Stomach (tissue), 9 donors: Measurements from ENCODE around the gene PTN. TPM values are rescaled to one million over a fixed set of nuclear protein-coding genes. Genes with fewer than 3 reads are reported as not detected.
"Not testable (repeated sequence)": the region's sequence is repeated elsewhere in the genome, so short reads cannot be mapped to it uniquely, and the experiment has no call there.

Experiments
- DNase-seq, 2 donors: peaks; one replicate each; pipeline versions ENCODE4 v3.0.0 to v3.0.0-alpha.2; 2013 to 2019
- H3K27ac ChIP-seq, 5 donors: fragments of 200-600 bp in 4 of 5; sonication (generic) in 4 of 5; one replicate each; pipeline ENCODE4 v1.5.1; 2013 to 2019; ENCODE audit warnings: mild to moderate bottlenecking in 1 of 5, moderate library complexity in 1 of 5
- H3K27me3 ChIP-seq, 3 donors: fragments of 200-600 bp; sonication (generic); one replicate each; pipeline ENCODE4 v1.5.1; 2017 to 2019; ENCODE audit warnings: mixed run types in 1 of 3
- H3K36me3 ChIP-seq, 4 donors: fragments of 200-600 bp; sonication (generic); 1 replicate in 3 of 4; 2 replicates in 1 of 4; pipeline ENCODE4 v1.5.1; 2016 to 2019
- H3K4me1 ChIP-seq, 4 donors: fragments of 200-600 bp; sonication (generic); one replicate each; pipeline ENCODE4 v1.5.1; 2016 to 2019
- H3K4me3 ChIP-seq, 4 donors: fragments of 200-600 bp; sonication (generic) in 3 of 4; one replicate each; pipeline ENCODE4 v1.5.1; 2016 to 2019; ENCODE audit warnings: mild to moderate bottlenecking in 1 of 4
- H3K9me3 ChIP-seq, 4 donors: fragments of 200-600 bp; sonication (generic); one replicate each; pipeline ENCODE4 v1.5.1; 2016 to 2019
- CTCF ChIP-seq, 7 experiments: fragments of 450-650 bp in 4 of 7; fragments of 200-600 bp in 3 of 7; sonication (generic) in 3 of 7; IDR thresholded peaks; one replicate each; pipeline ENCODE4 v1.5.1; 2016 to 2019; ENCODE audit warnings: antibody characterized with exemption in 7 of 7, control low read depth in 2 of 7, mild to moderate bottlenecking in 1 of 7
- EP300 ChIP-seq: sonication (generic); formaldehyde crosslinking; IDR thresholded peaks from one replicate; pipeline ENCODE4 v1.6.1; 2017; ENCODE audit warnings: antibody characterized with exemption
- POLR2A ChIP-seq, 4 donors: fragments of 450-650 bp; IDR thresholded peaks; one replicate each; pipeline ENCODE4 v1.6.1; 2016; ENCODE audit warnings: antibody characterized with exemption in 4 of 4, control low read depth in 2 of 4, mild to moderate bottlenecking in 1 of 4, moderate library complexity in 1 of 4
- POLR2AphosphoS5 ChIP-seq, 3 donors: sonication (generic); formaldehyde crosslinking; IDR thresholded peaks; one replicate each; pipeline ENCODE4 v1.6.1; 2016; ENCODE audit warnings: antibody characterized with exemption in 3 of 3
- WGBS, 5 donors: extraction: QIAGEN DNeasy Blood & Tissue Kit in 3 of 5; methylation state at CpG; one replicate each; pipeline versions ENCODE4 v1.1.5 to v1.1.7; 2013 to 2018; 5-methylcytosine and 5-hydroxymethylcytosine counted together
- intact Hi-C: fragments of 100-400 bp; cut with DNase I; formaldehyde crosslinking; loops from one replicate; pipeline ENCODE4 v1.15.1; 2023; ENCODE audit warnings: low total_unique reads
- polyA plus RNA-seq, 3 donors: library from polyadenylated mRNA; stranded (reverse); fragments of 200-250 nt; gene quantifications; one replicate each; pipeline ENCODE4 v1.2.3, GENCODE V29; 2013
- total RNA-seq, 5 donors: library from RNA; depleted of rRNA; stranded (reverse); fragments of >200 nt; gene quantifications; one replicate each; pipeline versions ENCODE4 v1.1.0 to v1.2.3, GENCODE V29; 2014 to 2016
- donor health status: healthy with polysubstance abuse.
- donor health status: Bipolar disorder and iron deficiency.
- donor health status: healthy.

Gene PTN
- total and polyA plus RNA-seq, 8 donors, result 1.4 to 47.4 (median 6.4) TPM; not detected in 1

GRCh38 chr7:137245890-137246289, 97.6 kb downstream of the PTN start:
- no peaks in the 10 kb centered on the region for H3K4me1 ChIP-seq
- TF ChIP-seq EP300 (no peak), CTCF (IDR thresholded peaks at IDR 0.05) (no peak), POLR2AphosphoS5 (IDR thresholded peaks at IDR 0.05) (no peak), POLR2A (IDR thresholded peaks at IDR 0.05) (no peak)
- intact Hi-C loops, result no loop called here
- WGBS, 5 donors, result 84 to 92% (median 87%) methylated on average over 2 of the region's 2 CpGs
- no peak overlapping the region for H3K4me3 ChIP-seq
- no peak for DNase-seq
- H3K9me3 ChIP-seq, result no peaks in the 10 kb centered on the region
- peaks cover 0 to 1% (median 0%) of the 10 kb centered on the region in 4 donors for H3K36me3 ChIP-seq
- no peaks in the 10 kb centered on the region for H3K27me3 ChIP-seq
- no peak overlapping the region for H3K27ac ChIP-seq

- H3K27me3 ChIP-seq, result no peaks in the 10 kb centered on the region
- 87 to 94% (median 88%) methylated on average over 4 of the region's 4 CpGs for WGBS, 5 donors
- no peak overlapping the region for H3K27ac ChIP-seq
- H3K4me1 ChIP-seq, result no peaks in the 10 kb centered on the region
- no peaks in the 10 kb centered on the region for H3K36me3 ChIP-seq
- no peak for TF ChIP-seq CTCF (IDR thresholded peaks at IDR 0.05)
- TF ChIP-seq EP300, result no peak
- no peak for TF ChIP-seq POLR2AphosphoS5 (IDR thresholded peaks at IDR 0.05)
- TF ChIP-seq POLR2A (IDR thresholded peaks at IDR 0.05), result no peak
- no peak for DNase-seq
- H3K9me3 ChIP-seq, result peaks cover 0 to 6% (median 0%) of the 10 kb centered on the region in 4 donors
- no peak overlapping the region for H3K4me3 ChIP-seq
- intact Hi-C loops, result no loop called here
Measured at GRCh38 chr7:137245186-137245585, 98.3 kb downstream of the PTN start.

GRCh38 chr7:137243741-137244140, 99.8 kb downstream of the PTN start:
- no peaks in the 10 kb centered on the region for H3K27me3 ChIP-seq
- no peak overlapping the region for H3K4me3 ChIP-seq
- H3K27ac ChIP-seq, result no peak overlapping the region
- TF ChIP-seq POLR2AphosphoS5 (IDR thresholded peaks at IDR 0.05), result no peak
- intact Hi-C loops, result no loop called here
- H3K9me3 ChIP-seq, result peaks cover 0 to 6% (median 0%) of the 10 kb centered on the region in 4 donors
- no peaks in the 10 kb centered on the region for H3K4me1 ChIP-seq
- 88 to 91% (median 89%) methylated on average over 8 of the region's 8 CpGs for WGBS, 5 donors
- H3K36me3 ChIP-seq, result no peaks in the 10 kb centered on the region
- DNase-seq, result no peak

GRCh38 chr7:137242616-137243015, 100.9 kb downstream of the PTN start:
- no peaks in the 10 kb centered on the region for H3K4me1 ChIP-seq
- H3K27ac ChIP-seq, result no peak overlapping the region
- H3K27me3 ChIP-seq, result no peaks in the 10 kb centered on the region
- no peaks in the 10 kb centered on the region for H3K36me3 ChIP-seq
- TF ChIP-seq CTCF (IDR thresholded peaks at IDR 0.05) (no peak), POLR2A (IDR thresholded peaks at IDR 0.05) (no peak), POLR2AphosphoS5 (IDR thresholded peaks at IDR 0.05) (no peak), EP300 (no peak)
- intact Hi-C loops, result no loop called here
- peaks cover 0 to 6% (median 0%) of the 10 kb centered on the region in 4 donors for H3K9me3 ChIP-seq
- no peak for DNase-seq
- no peak overlapping the region for H3K4me3 ChIP-seq
- 85 to 91% (median 87%) methylated on average over 7 of the region's 7 CpGs for WGBS, 5 donors

GRCh38 chr7:137241655-137242360, 101.7 kb downstream of the PTN start:
- H3K27ac ChIP-seq, result no peak overlapping the region
- WGBS, 5 donors, result 58 to 66% (median 65%) methylated on average over 5 of the region's 5 CpGs
- peaks cover 0 to 6% (median 0%) of the 10 kb centered on the region in 4 donors for H3K9me3 ChIP-seq
- H3K4me3 ChIP-seq, result no peak overlapping the region
- peak in 1 of 2 donors; percentile 4 for DNase-seq
- H3K27me3 ChIP-seq, result no peaks in the 10 kb centered on the region
- H3K4me1 ChIP-seq, result no peaks in the 10 kb centered on the region
- TF ChIP-seq POLR2A (IDR thresholded peaks at IDR 0.05) (no peak), POLR2AphosphoS5 (IDR thresholded peaks at IDR 0.05) (no peak), EP300 (no peak), CTCF (IDR thresholded peaks at IDR 0.05) (no peak)
- H3K36me3 ChIP-seq, result no peaks in the 10 kb centered on the region
- intact Hi-C loops, result no loop called here

- WGBS, 5 donors, result 89 to 94% (median 93%) methylated on average over 3 of the region's 3 CpGs
- H3K4me3 ChIP-seq, DNase-seq, H3K4me1 ChIP-seq, H3K36me3 ChIP-seq, intact Hi-C loops, H3K27me3 ChIP-seq, H3K9me3 ChIP-seq, H3K27ac ChIP-seq: not testable (repeated sequence)
Measured at GRCh38 chr7:137239186-137239585, 104.3 kb downstream of the PTN start.
